ENCODE measurements around the gene MZB1. TPM values are rescaled to one million over a fixed set of nuclear protein-coding genes. Genes with fewer than 3 reads are reported as not detected.

The MZB1 gene
- total and polyA plus RNA-seq, 2 donors (not counting 1 experiment from before 2014, with no cell fraction given), result 0.17 TPM; not detected in 1

DNA sequence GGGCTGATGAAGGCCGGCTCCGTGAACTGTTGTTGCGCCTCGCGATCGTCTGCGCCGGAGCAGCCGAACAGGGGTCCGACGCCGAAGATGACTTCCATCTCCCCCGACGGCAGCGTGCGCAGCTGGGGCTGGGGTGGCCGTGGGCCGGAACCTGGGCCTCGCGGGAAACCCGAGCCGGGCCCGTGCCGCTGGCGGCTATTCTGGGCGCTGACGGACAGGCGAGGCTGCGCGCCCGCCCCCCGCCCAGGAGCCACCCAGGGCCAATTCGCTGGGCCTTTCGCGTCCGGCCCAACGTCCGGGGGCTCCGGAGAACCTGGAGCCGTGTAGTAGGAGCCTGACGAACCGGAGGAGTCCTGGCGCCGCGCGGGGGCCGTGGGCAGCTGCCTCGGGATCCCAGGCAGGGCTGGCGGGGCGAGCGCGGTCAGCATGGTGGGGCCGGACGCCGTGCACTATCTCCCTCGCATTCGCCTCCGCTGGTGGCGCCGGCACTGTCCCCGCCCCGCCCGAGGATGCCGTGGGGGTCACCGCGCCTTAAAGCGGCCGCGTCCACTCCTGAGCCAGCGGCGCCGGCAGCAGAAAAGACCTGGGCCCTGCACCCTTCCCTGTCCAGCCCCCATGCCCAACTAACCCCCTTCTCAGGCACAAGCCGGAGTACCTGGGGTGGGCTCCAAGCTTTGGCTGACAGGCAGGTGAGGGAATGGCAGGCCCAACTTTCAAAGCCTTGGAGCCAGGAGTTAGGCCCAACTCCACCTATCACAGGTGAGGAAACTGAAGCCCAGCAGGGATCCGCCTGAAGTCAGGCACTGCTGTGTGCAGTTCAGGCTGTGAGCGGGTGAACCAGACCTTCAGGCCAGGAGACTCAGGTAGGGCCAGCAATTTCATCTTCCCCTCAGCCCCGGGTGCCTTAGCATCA is 5.2 kb upstream of the MZB1 start, which contains the start of gene PROB1:
Gene PROB1 (minus strand): TSS at position 451 of the 913 bp plus-strand sequence. CDS start 23 bp downstream, at position 428.
- Histone ChIP-seq H3K27ac (ENCODE audit: insufficient read depth, low read length) (no peak within 1 kb of the TSS), H3K4me3 (replicated peaks in 1 of 4; ENCODE audit: control extremely low read depth in 1 of 4, insufficient read depth in 1 of 4, low read depth in 3 of 4, low read length in 4 of 4) (peak within 1 kb of the TSS; percentile 21 to 51 (median 38))
- DNase-seq (ENCODE audit: low read depth in 2 of 2), result no peak

DNA sequence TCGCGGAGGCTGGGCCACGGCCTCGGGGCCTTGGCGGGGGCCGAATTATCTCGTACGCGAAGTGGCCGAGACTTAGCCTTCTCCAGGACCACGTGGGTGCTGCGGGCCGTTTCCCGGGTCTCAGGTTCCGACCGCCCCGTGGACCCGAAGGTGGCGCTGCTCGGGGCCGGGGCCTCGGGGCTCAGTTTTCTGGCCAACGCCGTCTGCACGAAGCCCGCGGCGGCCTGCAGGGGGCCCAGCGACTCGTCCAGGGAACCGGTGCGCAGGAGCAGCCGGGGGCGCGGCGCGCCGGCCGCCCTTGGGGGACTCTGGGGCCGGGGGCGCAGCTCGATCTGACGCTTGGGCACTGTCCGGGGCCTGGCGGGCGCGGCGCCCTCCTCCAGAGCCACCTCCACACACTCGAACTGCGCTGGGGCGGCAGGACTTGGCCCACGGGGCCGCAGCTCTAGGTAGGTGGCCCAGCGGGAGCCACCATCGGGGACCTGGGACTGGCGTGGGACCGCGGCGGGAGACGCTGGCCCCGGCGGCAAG is 4.5 kb upstream of the MZB1 start:
- H3K9me3 ChIP-seq (ENCODE audit: control insufficient read depth, insufficient read depth, low read depth, low read length), result no peaks in the 10 kb centered on the region
- peaks cover 11% of the 10 kb centered on the region for H3K27me3 ChIP-seq (ENCODE audit: control insufficient read depth, insufficient read depth, low read length)
- no peaks in the 10 kb centered on the region for H4K20me1 ChIP-seq (ENCODE audit: control insufficient read depth, extremely low read depth, insufficient read depth, low read length)
- H2AFZ ChIP-seq (ENCODE audit: low read length), result peak overlapping the region; percentile 15
- H3K4me3 ChIP-seq (replicated peaks in 1 of 4; ENCODE audit: control extremely low read depth in 1 of 4, insufficient read depth in 1 of 4, low read depth in 3 of 4, low read length in 4 of 4), result peak overlapping the region in 3 of 4 experiments; percentile 21 to 51 (median 34)
- H3K79me2 ChIP-seq (ENCODE audit: control insufficient read depth, insufficient read depth, low read length), result no peaks in the 10 kb centered on the region
- peaks cover 8% of the 10 kb centered on the region for H3K4me1 ChIP-seq (ENCODE audit: control insufficient read depth, extremely low read depth, insufficient read depth, low read length)
- H3K27ac ChIP-seq (ENCODE audit: insufficient read depth, low read length), result no peak overlapping the region
- no peak overlapping the region for H3K4me2 ChIP-seq (ENCODE audit: extremely low read depth, insufficient read depth, low read length)
- H3K36me3 ChIP-seq (ENCODE audit: control insufficient read depth, insufficient read depth, low read length), result no peaks in the 10 kb centered on the region
- TF ChIP-seq, protein P1, sequence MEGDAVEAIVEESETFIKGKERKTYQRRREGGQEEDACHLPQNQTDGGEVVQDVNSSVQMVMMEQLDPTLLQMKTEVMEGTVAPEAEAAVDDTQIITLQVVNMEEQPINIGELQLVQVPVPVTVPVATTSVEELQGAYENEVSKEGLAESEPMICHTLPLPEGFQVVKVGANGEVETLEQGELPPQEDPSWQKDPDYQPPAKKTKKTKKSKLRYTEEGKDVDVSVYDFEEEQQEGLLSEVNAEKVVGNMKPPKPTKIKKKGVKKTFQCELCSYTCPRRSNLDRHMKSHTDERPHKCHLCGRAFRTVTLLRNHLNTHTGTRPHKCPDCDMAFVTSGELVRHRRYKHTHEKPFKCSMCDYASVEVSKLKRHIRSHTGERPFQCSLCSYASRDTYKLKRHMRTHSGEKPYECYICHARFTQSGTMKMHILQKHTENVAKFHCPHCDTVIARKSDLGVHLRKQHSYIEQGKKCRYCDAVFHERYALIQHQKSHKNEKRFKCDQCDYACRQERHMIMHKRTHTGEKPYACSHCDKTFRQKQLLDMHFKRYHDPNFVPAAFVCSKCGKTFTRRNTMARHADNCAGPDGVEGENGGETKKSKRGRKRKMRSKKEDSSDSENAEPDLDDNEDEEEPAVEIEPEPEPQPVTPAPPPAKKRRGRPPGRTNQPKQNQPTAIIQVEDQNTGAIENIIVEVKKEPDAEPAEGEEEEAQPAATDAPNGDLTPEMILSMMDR (conservative IDR thresholded peaks at IDR 0.05 in 1 of 2, IDR thresholded peaks at IDR 0.05 in 1 of 2; ENCODE audit: low read depth in 1 of 2, low read length in 2 of 2), result peak; percentile 22 to 34
- TF ChIP-seq EZH2 (IDR thresholded peaks at IDR 0.05; ENCODE audit: low read length, missing control alignments), result peak; percentile 55
- DNase-seq (ENCODE audit: low read depth in 2 of 2), result peak in 1 of 2 donors; percentile 46
- H3K9ac ChIP-seq (ENCODE audit: insufficient read depth, low read length), result peak overlapping the region; percentile 41

More for the DNA sequence above, 5.2 kb upstream of the MZB1 start, which contains the start of gene PROB1:
- no peaks in the 10 kb centered on the region for H3K36me3 ChIP-seq (ENCODE audit: control insufficient read depth, insufficient read depth, low read length)
- peak within 1 kb of the TSS; percentile 15 for H2AFZ ChIP-seq (ENCODE audit: low read length)
- peaks cover 11% of the 10 kb centered on the region for H3K27me3 ChIP-seq (ENCODE audit: control insufficient read depth, insufficient read depth, low read length)
- H3K4me2 ChIP-seq (ENCODE audit: extremely low read depth, insufficient read depth, low read length), result peak within 1 kb of the TSS; percentile 25
- TF ChIP-seq, protein P1 (conservative IDR thresholded peaks at IDR 0.05 in 1 of 2, IDR thresholded peaks at IDR 0.05 in 1 of 2; ENCODE audit: low read depth in 1 of 2, low read length in 2 of 2), result no peak
- TF ChIP-seq EZH2 (IDR thresholded peaks at IDR 0.05; ENCODE audit: low read length, missing control alignments), result no peak
- H3K79me2 ChIP-seq (ENCODE audit: control insufficient read depth, insufficient read depth, low read length), result no peaks in the 10 kb centered on the region
- H3K9ac ChIP-seq (ENCODE audit: insufficient read depth, low read length), result peak within 1 kb of the TSS; percentile 41
- peaks cover 8% of the 10 kb centered on the region for H3K4me1 ChIP-seq (ENCODE audit: control insufficient read depth, extremely low read depth, insufficient read depth, low read length)
- no peaks in the 10 kb centered on the region for H4K20me1 ChIP-seq (ENCODE audit: control insufficient read depth, extremely low read depth, insufficient read depth, low read length)
- H3K9me3 ChIP-seq (ENCODE audit: control insufficient read depth, insufficient read depth, low read depth, low read length), result no peaks in the 10 kb centered on the region

DNA sequence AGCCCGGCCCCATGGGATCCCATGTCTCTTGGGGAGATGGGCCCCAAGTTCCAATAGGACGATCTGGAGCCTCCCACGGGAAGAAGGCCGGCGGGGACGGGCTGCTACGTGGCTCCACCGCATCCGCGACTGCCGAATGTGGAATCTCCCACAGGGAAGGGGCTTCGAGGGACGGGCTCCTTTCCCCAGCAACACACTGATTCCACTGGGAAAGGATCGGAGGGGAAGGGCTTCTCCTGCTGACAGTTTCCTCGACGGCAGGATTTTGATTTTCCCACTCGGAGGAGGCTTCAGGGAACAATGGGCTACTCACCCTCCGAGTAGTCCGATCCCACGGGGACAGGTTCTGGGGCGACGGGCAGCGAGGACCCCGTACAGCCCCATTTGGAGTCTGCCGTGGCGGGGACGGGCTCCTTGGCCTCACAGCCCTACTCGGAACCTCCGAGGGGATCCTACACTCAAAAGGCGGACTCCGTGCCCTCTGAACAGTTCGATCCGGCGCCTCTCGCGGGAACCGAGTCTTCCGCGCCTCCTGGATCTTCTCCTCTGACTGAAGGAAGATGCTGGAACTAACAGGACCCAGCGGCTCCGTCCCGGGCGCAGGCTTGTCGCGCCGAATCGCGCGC is 3.9 kb upstream of the MZB1 start:
- TF ChIP-seq, protein P1 (conservative IDR thresholded peaks at IDR 0.05 in 1 of 2, IDR thresholded peaks at IDR 0.05 in 1 of 2; ENCODE audit: low read depth in 1 of 2, low read length in 2 of 2), result no peak
- peak; percentile 79 for TF ChIP-seq EZH2 (IDR thresholded peaks at IDR 0.05; ENCODE audit: low read length, missing control alignments)
- Histone ChIP-seq H2AFZ (ENCODE audit: low read length) (peak overlapping the region; percentile 15), H3K4me1 (ENCODE audit: control insufficient read depth, extremely low read depth, insufficient read depth, low read length) (peaks cover 8% of the 10 kb centered on the region), H3K27ac (ENCODE audit: insufficient read depth, low read length) (no peak overlapping the region), H3K4me2 (ENCODE audit: extremely low read depth, insufficient read depth, low read length) (no peak overlapping the region), H3K79me2 (ENCODE audit: control insufficient read depth, insufficient read depth, low read length) (no peaks in the 10 kb centered on the region), H3K27me3 (ENCODE audit: control insufficient read depth, insufficient read depth, low read length) (peaks cover 11% of the 10 kb centered on the region), H3K9me3 (ENCODE audit: control insufficient read depth, insufficient read depth, low read depth, low read length) (no peaks in the 10 kb centered on the region), H4K20me1 (ENCODE audit: control insufficient read depth, extremely low read depth, insufficient read depth, low read length) (no peaks in the 10 kb centered on the region), H3K4me3 (replicated peaks in 1 of 4; ENCODE audit: control extremely low read depth in 1 of 4, insufficient read depth in 1 of 4, low read depth in 3 of 4, low read length in 4 of 4) (peak overlapping the region in 2 of 4 experiments; percentile 42 to 51), H3K36me3 (ENCODE audit: control insufficient read depth, insufficient read depth, low read length) (no peaks in the 10 kb centered on the region), H3K9ac (ENCODE audit: insufficient read depth, low read length) (no peak overlapping the region)
- no peak for DNase-seq (ENCODE audit: low read depth in 2 of 2)

All from fibroblast of lung (primary cell).